Activated naive CD8-positive, alpha-beta T cell treated with anti-CD3 and anti-CD28 coated beads, Interleukin-2, amount 50 U/mL, for 24 hours (primary cell): ENCODE measurements around the gene STARD13.

Experiments
- ATAC-seq: fragments of 150-1000 bp; cut with Tn5 transposase; one replicate; pipeline ENCODE4 v1.10.0; 2021
- DNase-seq: peaks from one replicate; pipeline ENCODE4 v3.0.0; 2021
- H3K27ac Mint-ChIP-seq: one replicate; pipeline ENCODE4 v1.8.0; 2021; ENCODE audit warnings: mild to moderate bottlenecking, mixed read lengths
- H3K27me3 Mint-ChIP-seq: one replicate; pipeline ENCODE4 v1.8.0; 2021; ENCODE audit warnings: mixed read lengths
- H3K36me3 Mint-ChIP-seq: one replicate; pipeline ENCODE4 v1.8.0; 2021; ENCODE audit warnings: low read depth, mixed read lengths
- H3K4me1 Mint-ChIP-seq: one replicate; pipeline ENCODE4 v1.8.0; 2021; ENCODE audit warnings: mixed read lengths
- H3K4me3 Mint-ChIP-seq: one replicate; pipeline ENCODE4 v1.8.0; 2021; ENCODE audit warnings: mild to moderate bottlenecking, moderate library complexity, mixed read lengths
- H3K9me3 Mint-ChIP-seq: one replicate; pipeline ENCODE4 v1.8.0; 2021; ENCODE audit warnings: mixed read lengths

The STARD13 gene

DNA sequence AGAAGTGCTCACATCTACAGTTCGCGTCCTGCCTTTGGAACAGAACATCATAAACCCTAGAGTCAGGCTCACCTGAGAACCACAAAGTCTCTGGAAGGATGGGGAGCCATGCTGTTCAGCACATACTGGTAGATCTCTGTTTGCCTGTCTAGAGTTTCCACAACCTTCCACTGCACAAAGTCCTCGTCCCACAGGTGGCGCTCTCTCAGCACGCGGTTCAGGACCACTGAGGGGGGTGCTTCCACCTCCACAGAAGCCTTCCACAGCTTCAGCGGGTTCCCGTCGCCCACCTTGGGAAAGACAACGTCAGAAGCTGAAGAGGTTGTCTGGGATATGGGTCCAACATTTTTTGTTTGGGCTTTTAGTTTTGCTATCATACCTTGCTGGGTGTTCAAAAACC, 175.8 kb downstream of the STARD13 start:
- Mint-ChIP-seq H3K36me3 (no peaks in the 10 kb centered on the region), H3K9me3 (no peaks in the 10 kb centered on the region), H3K27me3 (peaks cover 15% of the 10 kb centered on the region), H3K27ac (no peak overlapping the region), H3K4me1 (peaks cover 4% of the 10 kb centered on the region), H3K4me3 (no peak overlapping the region)
- no peak for DNase-seq
- no peak for ATAC-seq

DNA sequence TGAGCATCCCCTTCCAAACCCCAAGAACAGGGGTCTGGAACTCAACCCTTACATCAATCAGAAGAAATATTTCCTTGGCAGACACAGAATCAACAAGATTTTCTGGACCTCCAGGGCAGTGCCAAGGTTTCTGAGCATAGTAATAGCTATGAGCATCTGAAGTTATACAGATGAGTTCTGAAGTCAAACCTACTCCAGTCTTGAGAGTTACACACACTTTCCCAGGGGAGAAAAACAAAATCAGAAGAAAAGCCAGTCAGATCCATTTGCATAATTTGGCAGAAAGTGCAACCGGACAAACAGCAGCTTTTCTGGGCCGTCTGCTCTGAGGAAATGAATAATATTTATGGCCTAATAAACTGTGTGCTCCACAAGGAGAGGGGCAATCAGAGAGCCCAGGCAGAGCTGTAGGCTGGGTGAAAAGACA, 176.3 kb downstream of the STARD13 start:
- Mint-ChIP-seq H3K27ac (no peak overlapping the region), H3K4me3 (no peak overlapping the region), H3K27me3 (peaks cover 17% of the 10 kb centered on the region), H3K4me1 (peaks cover 4% of the 10 kb centered on the region), H3K36me3 (no peaks in the 10 kb centered on the region), H3K9me3 (no peaks in the 10 kb centered on the region)
- no peak for DNase-seq
- no peak for ATAC-seq

GRCh38 chr13:33108620-33109019, 176.9 kb downstream of the STARD13 start:
- Mint-ChIP-seq H3K27ac (no peak overlapping the region), H3K9me3 (no peaks in the 10 kb centered on the region), H3K4me3 (no peak overlapping the region), H3K27me3 (peaks cover 17% of the 10 kb centered on the region), H3K4me1 (peaks cover 4% of the 10 kb centered on the region), H3K36me3 (no peaks in the 10 kb centered on the region)
- ATAC-seq = no peak
- DNase-seq = no peak

DNA sequence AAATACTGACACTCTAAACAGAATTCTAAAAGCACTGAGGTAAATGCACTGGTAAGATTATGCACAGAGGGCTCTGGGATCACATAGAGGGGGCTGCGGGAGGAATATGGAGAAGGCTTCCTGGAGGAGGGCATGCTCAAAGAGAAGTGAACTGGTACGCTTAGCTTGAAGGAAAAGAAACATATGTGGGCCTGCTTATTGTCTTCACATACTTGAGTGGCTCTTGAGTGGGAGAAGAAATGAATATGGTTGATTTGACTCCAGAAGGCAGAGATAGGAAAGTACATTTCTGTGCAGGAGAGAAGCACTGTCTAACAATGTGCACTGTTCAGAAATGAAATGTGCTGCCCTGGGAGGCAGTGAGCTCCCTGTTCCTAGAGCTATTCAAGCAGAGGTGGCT, 178.2 kb downstream of the STARD13 start:
- H3K4me1 Mint-ChIP-seq = peaks cover 4% of the 10 kb centered on the region
- no peaks in the 10 kb centered on the region for H3K36me3 Mint-ChIP-seq
- no peaks in the 10 kb centered on the region for H3K9me3 Mint-ChIP-seq
- no peak overlapping the region for H3K27ac Mint-ChIP-seq
- DNase-seq = no peak
- H3K27me3 Mint-ChIP-seq = peaks cover 19% of the 10 kb centered on the region
- no peak for ATAC-seq
- H3K4me3 Mint-ChIP-seq = no peak overlapping the region

DNA sequence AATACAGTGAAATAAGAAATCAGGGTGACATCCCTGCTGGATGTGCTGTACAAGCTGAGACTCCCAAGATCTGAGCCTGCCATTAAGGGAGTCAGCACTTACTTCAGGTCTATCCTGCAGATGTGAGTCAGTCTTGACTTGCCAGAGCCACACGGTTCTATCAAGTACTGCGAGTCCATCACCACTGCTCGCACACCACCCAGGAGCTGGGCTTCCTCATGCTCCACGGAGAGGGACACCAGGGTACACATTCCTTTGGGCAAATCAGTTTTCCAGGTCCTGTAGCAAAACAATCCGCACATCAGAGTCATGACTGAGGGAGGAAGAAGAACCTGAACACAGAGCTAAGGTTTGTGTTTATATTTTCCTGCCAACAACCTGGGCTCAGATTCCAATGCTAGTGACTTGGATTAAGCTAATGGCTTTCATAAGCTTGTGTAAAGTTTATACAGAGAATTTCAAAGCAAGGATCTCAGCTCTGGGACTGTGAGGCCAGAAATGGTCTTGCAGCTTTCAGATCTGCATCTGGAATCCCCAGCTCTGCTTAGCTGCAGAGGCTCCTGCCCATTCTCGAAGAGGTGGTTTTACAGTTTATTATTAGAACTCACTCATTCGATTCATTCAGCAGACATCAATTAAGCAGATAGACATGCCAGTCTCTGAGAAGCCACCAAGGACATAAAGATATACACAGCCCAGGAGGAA, 178.7 kb downstream of the STARD13 start:
- Mint-ChIP-seq H3K36me3 (no peaks in the 10 kb centered on the region), H3K27me3 (peaks cover 19% of the 10 kb centered on the region), H3K27ac (no peak overlapping the region), H3K4me3 (no peak overlapping the region), H3K4me1 (peaks cover 4% of the 10 kb centered on the region), H3K9me3 (no peaks in the 10 kb centered on the region)
- ATAC-seq = no peak
- no peak for DNase-seq

DNA sequence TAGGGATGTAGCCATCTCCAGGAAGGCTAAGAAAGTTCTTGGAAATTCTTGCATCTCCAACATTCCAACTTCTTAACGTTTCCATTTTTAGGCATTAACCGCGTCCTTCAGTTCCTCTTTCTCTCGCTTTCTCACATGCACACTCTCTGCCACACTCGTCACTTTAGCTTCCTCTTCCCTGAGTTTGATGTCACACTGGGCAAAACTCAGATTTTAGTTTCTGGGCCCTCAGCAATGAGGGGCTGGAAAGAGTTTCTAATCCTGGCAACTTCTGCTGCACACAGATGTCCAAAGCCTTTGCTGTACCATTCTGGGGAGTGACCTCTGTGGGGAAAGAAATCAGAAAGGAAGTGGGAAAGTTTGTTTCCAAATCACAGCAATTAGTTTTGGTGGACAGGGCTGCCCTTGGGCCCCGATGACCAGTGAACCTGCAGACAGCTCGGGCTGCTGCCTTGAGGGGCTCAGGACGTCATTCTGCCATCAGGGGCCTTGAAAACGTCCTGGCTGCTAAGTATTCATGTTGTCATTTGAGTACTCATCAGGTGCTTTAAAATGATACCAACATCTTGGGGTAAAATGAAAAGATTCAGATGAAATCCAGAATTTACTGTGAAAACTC, 180.1 kb downstream of the STARD13 start:
- no peaks in the 10 kb centered on the region for H3K36me3 Mint-ChIP-seq
- DNase-seq (no peak), ATAC-seq (no peak)
- H3K27ac Mint-ChIP-seq = no peak overlapping the region
- peaks cover 2% of the 10 kb centered on the region for H3K4me1 Mint-ChIP-seq
- no peak overlapping the region for H3K4me3 Mint-ChIP-seq
- peaks cover 26% of the 10 kb centered on the region for H3K27me3 Mint-ChIP-seq
- no peaks in the 10 kb centered on the region for H3K9me3 Mint-ChIP-seq

DNA sequence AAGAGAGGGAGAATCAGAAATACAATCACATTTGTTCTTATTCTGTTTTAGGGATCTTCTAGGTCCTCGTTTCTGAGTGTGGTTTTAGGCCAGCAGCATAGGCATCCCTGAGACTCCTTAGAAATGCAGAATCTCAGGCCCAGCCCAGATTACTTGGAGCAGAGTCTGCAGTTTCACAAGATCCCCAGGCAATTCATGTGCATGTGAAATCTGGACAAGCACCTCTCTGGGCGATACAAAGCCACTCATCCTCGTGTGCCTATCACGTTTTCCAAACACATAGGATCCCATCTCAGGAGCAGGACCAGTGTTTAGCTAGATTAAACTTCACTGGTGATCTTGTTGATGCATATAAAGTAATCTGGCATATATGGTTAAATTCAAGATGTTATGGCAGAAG, 182.1 kb downstream of the STARD13 start:
- H3K27me3 Mint-ChIP-seq = peaks cover 26% of the 10 kb centered on the region
- H3K4me1 Mint-ChIP-seq = no peaks in the 10 kb centered on the region

DNA sequence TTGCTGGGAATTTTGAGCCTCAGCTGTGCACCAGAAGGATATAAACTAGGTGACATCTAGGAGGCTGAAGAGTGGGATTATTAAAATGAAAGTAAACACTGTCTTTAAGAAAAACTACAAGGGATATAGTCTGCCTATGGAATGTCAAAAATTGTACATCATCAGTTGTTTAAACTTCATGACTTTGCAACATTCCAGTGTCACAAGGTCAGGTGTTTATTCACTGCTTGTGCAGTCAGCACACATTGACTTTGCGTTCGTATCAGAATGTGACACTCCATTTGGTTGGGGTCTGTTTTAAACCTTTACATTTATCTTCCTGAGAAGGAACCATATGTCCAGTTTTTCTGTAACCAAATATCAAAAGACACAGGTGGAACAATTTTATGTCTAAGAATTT, 183.7 kb downstream of the STARD13 start:
- no peaks in the 10 kb centered on the region for H3K36me3 Mint-ChIP-seq
- H3K27me3 Mint-ChIP-seq = peaks cover 19% of the 10 kb centered on the region
- no peak overlapping the region for H3K27ac Mint-ChIP-seq
- no peak for DNase-seq
- no peak for ATAC-seq
- H3K4me3 Mint-ChIP-seq = no peak overlapping the region
- no peaks in the 10 kb centered on the region for H3K4me1 Mint-ChIP-seq
- H3K9me3 Mint-ChIP-seq = peaks cover 7% of the 10 kb centered on the region

More for the DNA sequence above, 182.1 kb downstream of the STARD13 start:
- Mint-ChIP-seq H3K36me3 (no peaks in the 10 kb centered on the region), H3K9me3 (peaks cover 1% of the 10 kb centered on the region), H3K4me3 (no peak overlapping the region), H3K27ac (no peak overlapping the region)
- ATAC-seq (no peak), DNase-seq (no peak)

GRCh38 chr13:33100886-33101285, 184.7 kb downstream of the STARD13 start:
- H3K9me3 Mint-ChIP-seq = peaks cover 7% of the 10 kb centered on the region
- DNase-seq = no peak
- H3K27me3 Mint-ChIP-seq = peaks cover 15% of the 10 kb centered on the region
- no peak overlapping the region for H3K4me3 Mint-ChIP-seq
- H3K27ac Mint-ChIP-seq = no peak overlapping the region
- ATAC-seq = no peak
- H3K4me1 Mint-ChIP-seq = no peaks in the 10 kb centered on the region
- H3K36me3 Mint-ChIP-seq = no peaks in the 10 kb centered on the region

GRCh38 chr13:33099860-33100259, 185.7 kb downstream of the STARD13 start:
- H3K27me3 Mint-ChIP-seq = peaks cover 14% of the 10 kb centered on the region
- DNase-seq = no peak

DNA sequence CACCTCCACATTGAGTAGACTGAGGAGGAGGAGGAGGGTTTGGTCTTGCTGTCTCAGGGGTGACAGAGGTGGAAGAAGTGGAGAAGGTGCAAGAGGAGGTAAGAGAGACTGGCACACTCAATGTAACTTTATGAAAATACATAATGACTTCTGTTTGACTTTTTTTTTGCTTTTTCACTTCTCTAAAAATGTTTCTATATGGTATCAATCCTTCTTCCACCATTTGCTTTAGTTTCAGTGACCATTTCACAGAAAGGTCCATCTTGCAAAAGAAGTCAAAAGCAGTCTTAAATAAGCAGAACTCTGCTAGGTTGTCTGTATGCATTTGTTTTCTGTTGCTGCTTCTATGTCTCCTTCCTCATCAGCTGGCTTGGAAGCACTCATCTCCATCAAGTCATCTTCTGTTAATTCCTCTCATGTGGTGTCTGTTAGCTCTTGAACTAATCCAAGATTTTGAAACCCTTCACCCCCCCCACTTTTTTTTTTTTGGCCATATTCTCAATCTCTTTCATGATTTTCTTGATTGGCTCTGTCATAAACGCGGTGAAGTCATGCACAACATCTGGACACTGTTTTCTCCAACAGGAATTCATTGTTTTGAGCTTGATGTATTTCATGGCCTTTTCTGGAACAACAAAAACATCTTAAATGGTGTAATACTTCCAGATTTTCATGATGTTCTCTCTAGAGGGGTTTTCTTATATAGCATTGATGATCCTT, 188.5 kb downstream of the STARD13 start:
- Mint-ChIP-seq H3K36me3 (no peaks in the 10 kb centered on the region), H3K27me3 (peaks cover 8% of the 10 kb centered on the region), H3K4me3 (no peak overlapping the region), H3K4me1 (no peaks in the 10 kb centered on the region), H3K9me3 (peaks cover 7% of the 10 kb centered on the region), H3K27ac (no peak overlapping the region)
- no peak for DNase-seq
- no peak for ATAC-seq

More at GRCh38 chr13:33099860-33100259, 185.7 kb downstream of the STARD13 start:
- H3K9me3 Mint-ChIP-seq = peaks cover 7% of the 10 kb centered on the region
- no peaks in the 10 kb centered on the region for H3K4me1 Mint-ChIP-seq
- no peaks in the 10 kb centered on the region for H3K36me3 Mint-ChIP-seq
- no peak overlapping the region for H3K27ac Mint-ChIP-seq
- ATAC-seq = no peak
- H3K4me3 Mint-ChIP-seq = no peak overlapping the region

- no peak overlapping the region for H3K27ac Mint-ChIP-seq
- H3K4me3 Mint-ChIP-seq = no peak overlapping the region
- H3K36me3 Mint-ChIP-seq = no peaks in the 10 kb centered on the region
- H3K9me3 Mint-ChIP-seq = no peaks in the 10 kb centered on the region
- H3K4me1 Mint-ChIP-seq = no peaks in the 10 kb centered on the region
- ATAC-seq (no peak), DNase-seq (no peak)
- H3K27me3 Mint-ChIP-seq = peaks cover 3% of the 10 kb centered on the region
Observed at GRCh38 chr13:33092073-33092987, 193.2 kb downstream of the STARD13 start.

DNA sequence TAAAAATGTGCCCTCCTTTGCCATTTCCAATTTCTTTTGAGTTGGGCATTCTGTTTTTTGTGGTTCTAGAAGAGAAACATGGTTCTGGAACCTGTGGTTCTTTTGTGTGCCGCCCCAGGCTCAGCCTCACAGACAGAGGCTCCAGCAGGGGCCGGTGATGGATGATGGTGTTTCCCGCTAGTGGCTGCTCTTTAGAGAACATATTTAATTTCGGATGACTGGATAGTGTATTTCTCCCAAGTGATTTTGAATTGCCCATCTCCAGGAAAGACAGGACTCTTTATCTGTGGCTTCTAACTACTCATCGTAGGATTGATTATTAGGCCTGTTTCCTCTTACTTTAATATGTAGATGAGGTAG, 194.2 kb downstream of the STARD13 start:
- no peak for ATAC-seq
- Mint-ChIP-seq H3K4me3 (no peak overlapping the region), H3K4me1 (no peaks in the 10 kb centered on the region)

GRCh38 chr13:33090755-33091414, 194.7 kb downstream of the STARD13 start:
- H3K4me3 Mint-ChIP-seq = no peak overlapping the region
- DNase-seq (no peak), ATAC-seq (no peak)
- peaks cover 6% of the 10 kb centered on the region for H3K27me3 Mint-ChIP-seq
- no peaks in the 10 kb centered on the region for H3K36me3 Mint-ChIP-seq
- H3K4me1 Mint-ChIP-seq = no peaks in the 10 kb centered on the region
- H3K9me3 Mint-ChIP-seq = no peaks in the 10 kb centered on the region
- no peak overlapping the region for H3K27ac Mint-ChIP-seq

More for the DNA sequence above, 194.2 kb downstream of the STARD13 start:
- H3K36me3 Mint-ChIP-seq = no peaks in the 10 kb centered on the region
- peaks cover 6% of the 10 kb centered on the region for H3K27me3 Mint-ChIP-seq
- H3K27ac Mint-ChIP-seq = no peak overlapping the region
- no peak for DNase-seq
- H3K9me3 Mint-ChIP-seq = no peaks in the 10 kb centered on the region
